Activated gamma-delta T cell treated with Interleukin-2 at 50 U/mL for 16 hours (primary cell): ENCODE data around the gene USHBP1.
"Not testable (repeated sequence)": the region's sequence is repeated elsewhere in the genome, so short reads cannot be mapped to it uniquely, and the experiment has no call there.

Source experiments
- DNase-seq: peaks from one replicate; pipeline ENCODE4 v3.0.0-alpha.2; 2020

The USHBP1 gene

GRCh38 chr19:17264641-17264979 lies at the start of gene USHBP1:
USHBP1 (minus strand) TSS chr19:17264745; CDS start chr19:17264299, 446 bp downstream.
- DNase-seq, result no peak

- no peak for DNase-seq
These were observed 49.6 kb upstream of the USHBP1 start for GRCh38 chr19:17314007-17314593.

- DNase-seq, result no peak
These were observed 47.9 kb upstream of the USHBP1 start for GRCh38 chr19:17312189-17313113.

- no peak for DNase-seq
These were observed 47.1 kb upstream of the USHBP1 start for GRCh38 chr19:17311455-17312188.

GRCh38 chr19:17309965-17310461 lies 45.5 kb upstream of the USHBP1 start:
- no peak for DNase-seq

- DNase-seq, result peak; percentile 99
These were observed 44.8 kb upstream of the USHBP1 start, which contains the start of gene DDA1 for GRCh38 chr19:17309198-17309964. DDA1 (plus strand) TSS chr19:17309563; CDS start chr19:17309655, 92 bp downstream.

GRCh38 chr19:17307876-17308377 lies 43.4 kb upstream of the USHBP1 start:
- no peak for DNase-seq

- no peak for DNase-seq
These were observed 41.8 kb upstream of the USHBP1 start for GRCh38 chr19:17306285-17306714.

- DNase-seq, result peak; percentile 94
These were observed 41.2 kb upstream of the USHBP1 start, which contains the start of gene MRPL34 for GRCh38 chr19:17305517-17306284. MRPL34 (plus strand) TSS chr19:17305872; CDS start chr19:17305893, 21 bp downstream.

- no peak for DNase-seq
These were observed 40.6 kb upstream of the USHBP1 start for GRCh38 chr19:17305216-17305516.

- DNase-seq, result no peak
These were observed 40.1 kb upstream of the USHBP1 start for GRCh38 chr19:17304386-17305215.

- DNase-seq, result no peak
These were observed 39.4 kb upstream of the USHBP1 start for GRCh38 chr19:17303940-17304267.

GRCh38 chr19:17303167-17303939 lies 38.8 kb upstream of the USHBP1 start, which contains the start of gene ABHD8:
ABHD8 (minus strand) TSS chr19:17303425; CDS start chr19:17301616, 1,809 bp downstream.
- peak; percentile 92 for DNase-seq

GRCh38 chr19:17302391-17303166 lies 38.0 kb upstream of the USHBP1 start:
- no peak for DNase-seq

GRCh38 chr19:17300992-17301619 lies 36.6 kb upstream of the USHBP1 start:
- DNase-seq, result no peak

- DNase-seq, result no peak
These were observed 32.4 kb upstream of the USHBP1 start for GRCh38 chr19:17296976-17297375.

- DNase-seq, result no peak
These were observed 31.7 kb upstream of the USHBP1 start for GRCh38 chr19:17296273-17296672.

GRCh38 chr19:17295551-17295950 lies 31.0 kb upstream of the USHBP1 start:
- DNase-seq, result not testable (repeated sequence)
